Common myeloid progenitor, CD34-positive (primary cell): ENCODE data around the gene ANKRD22.
"Not testable (repeated sequence)": the region's sequence is repeated elsewhere in the genome, so short reads cannot be mapped to it uniquely, and the experiment has no call there.

Experiments
- CTCF ChIA-PET: fragments of 350-600 bp; sonication (Branson Sonifier 250); formaldehyde crosslinking; loops from one replicate; lab custom pipeline; 2021; ENCODE audit warnings: antibody characterized with exemption; lab: Charles Lee
- POLR2A ChIA-PET: fragments of 350-600 bp; sonication (Branson Sonifier 250); formaldehyde crosslinking; loops from one replicate; lab custom pipeline; 2021; ENCODE audit warnings: antibody characterized with exemption; lab: Charles Lee
- DNase-seq, 3 donors: peaks; one replicate each; pipeline versions ENCODE4 v3.0.0 to v3.0.0-alpha.2; 2013
- H3K27ac ChIP-seq, 2 experiments: 1 replicate in 1 of 2; 2 replicates in 1 of 2; pipeline ENCODE4 v1.7.0; 2013; ENCODE audit warnings: inconsistent platforms in 2 of 2, low read length in 2 of 2, mild to moderate bottlenecking in 2 of 2, low read depth in 1 of 2, moderate library complexity in 1 of 2; ENCODE audit not compliant: severe bottlenecking in 2 of 2, insufficient read depth in 1 of 2, poor library complexity in 1 of 2
- H3K27me3 ChIP-seq, 5 experiments: replicated peaks in 2 of 5; 1 replicate in 3 of 5; 2 replicates in 2 of 5; pipeline versions ENCODE4 v1.6.1 to v1.7.0; 2013; ENCODE audit warnings: low read length in 4 of 5, mild to moderate bottlenecking in 2 of 5, moderate library complexity in 2 of 5, inconsistent platforms in 1 of 5; ENCODE audit not compliant: insufficient read depth in 5 of 5, control insufficient read depth in 4 of 5
- H3K36me3 ChIP-seq, 4 experiments: 1 replicate in 2 of 4; 2 replicates in 2 of 4; pipeline versions ENCODE4 v1.6.1 to v1.7.0; 2013; ENCODE audit warnings: low read length in 3 of 4, control low read depth in 1 of 4, mild to moderate bottlenecking in 1 of 4; ENCODE audit not compliant: control insufficient read depth in 4 of 4, insufficient read depth in 4 of 4
- H3K4me1 ChIP-seq, 4 experiments: 1 replicate in 3 of 4; 2 replicates in 1 of 4; pipeline versions ENCODE4 v1.6.1 to v1.7.1; 2013; ENCODE audit warnings: low read length in 3 of 4, mild to moderate bottlenecking in 3 of 4, control low read depth in 1 of 4, inconsistent platforms in 1 of 4, moderate library complexity in 1 of 4; ENCODE audit not compliant: control insufficient read depth in 4 of 4, insufficient read depth in 4 of 4; ENCODE audit errors: control extremely low read depth in 1 of 4
- H3K4me3 ChIP-seq, 7 experiments: 1 replicate in 4 of 7; 2 replicates in 3 of 7; pipeline versions ENCODE4 v1.5.1 to v1.7.0; 2013; ENCODE audit warnings: mild to moderate bottlenecking in 7 of 7, low read length in 6 of 7, moderate library complexity in 6 of 7, inconsistent platforms in 2 of 7, low read depth in 2 of 7, control low read depth in 1 of 7; ENCODE audit not compliant: insufficient read depth in 4 of 7, control insufficient read depth in 1 of 7; ENCODE audit errors: extremely low read depth in 1 of 7
- H3K9me3 ChIP-seq, 5 experiments: 1 replicate in 4 of 5; 2 replicates in 1 of 5; pipeline versions ENCODE4 v1.6.1 to v1.7.1; 2013; ENCODE audit warnings: low read length in 4 of 5, mild to moderate bottlenecking in 2 of 5, inconsistent platforms in 1 of 5, low read depth in 1 of 5, moderate library complexity in 1 of 5; ENCODE audit not compliant: control insufficient read depth in 4 of 5, insufficient read depth in 2 of 5; ENCODE audit errors: control extremely low read depth in 1 of 5
- WGBS: methylation state at CpG from one replicate; pipeline ENCODE4 v1.1.5; 2013; ENCODE audit not compliant: insufficient coverage; 5-methylcytosine and 5-hydroxymethylcytosine counted together

ANKRD22 gene

GRCh38 chr10:88883448-88883809, 31.8 kb upstream of the ANKRD22 start:
- no peaks in the 10 kb centered on the region for H3K9me3 ChIP-seq
- WGBS: 96% methylated on average over 2 of the region's 2 CpGs
- H3K4me3 ChIP-seq: no peak overlapping the region
- CTCF ChIA-PET: no interaction called here
- H3K4me1 ChIP-seq: peaks cover 22 to 38% (median 34%) of the 10 kb centered on the region in 4 experiments
- H3K36me3 ChIP-seq: peaks cover 0 to 3% (median under 1%) of the 10 kb centered on the region in 4 experiments
- POLR2A ChIA-PET: no interaction called here
- peak in 1 of 3 donors; percentile 21 for DNase-seq
- H3K27ac ChIP-seq: no peak overlapping the region
- H3K27me3 ChIP-seq: no peaks in the 10 kb centered on the region

GRCh38 chr10:88882646-88883447, 31.2 kb upstream of the ANKRD22 start:
- Histone ChIP-seq H3K4me1 (peaks cover 26 to 40% (median 35%) of the 10 kb centered on the region in 4 experiments), H3K4me3 (peak overlapping the region in 2 of 7 experiments; percentile 48 to 87)
- H3K27me3 ChIP-seq, H3K36me3 ChIP-seq, DNase-seq, POLR2A ChIA-PET, H3K27ac ChIP-seq, H3K9me3 ChIP-seq: not testable (repeated sequence)
- 95% methylated on average over 2 of the region's 8 CpGs for WGBS
- CTCF ChIA-PET: interaction anchor here (1.6 kb wide), 1 partner anchor 47 kb away, joined by 5 read pairs; no protein-coding TSS in a partner anchor

- ChIA-PET POLR2A (interaction anchor here (0.6 kb wide), 1 partner anchor 1032 kb away, joined by 3 read pairs; no protein-coding TSS in a partner anchor), CTCF (interaction anchor here (0.7 to 2.2 kb wide), 6 partner anchors 13 to 340 kb away, joined by 3 to 8 read pairs (median 4); no protein-coding TSS in a partner anchor)
- H3K4me3 ChIP-seq: peak overlapping the region in 4 of 7 experiments; percentile 13 to 98 (median 92)
- no peaks in the 10 kb centered on the region for H3K9me3 ChIP-seq
- peaks cover 0 to 3% (median under 1%) of the 10 kb centered on the region in 4 experiments for H3K36me3 ChIP-seq
- WGBS: 40% methylated on average over 1 of the region's 5 CpGs
- peak overlapping the region in 1 of 2 experiments; percentile 17 for H3K27ac ChIP-seq
- peaks cover 26 to 42% (median 35%) of the 10 kb centered on the region in 4 experiments for H3K4me1 ChIP-seq
- no peaks in the 10 kb centered on the region for H3K27me3 ChIP-seq
- DNase-seq: no peak
Observed at GRCh38 chr10:88881922-88882645, 30.4 kb upstream of the ANKRD22 start.

- POLR2A ChIA-PET: interaction anchor here (0.6 kb wide), 1 partner anchor 1032 kb away, joined by 3 read pairs; no protein-coding TSS in a partner anchor
Observed at GRCh38 chr10:88881320-88881719, 29.7 kb upstream of the ANKRD22 start.

GRCh38 chr10:88880282-88881076, 28.8 kb upstream of the ANKRD22 start:
- Histone ChIP-seq H3K4me3 (peak overlapping the region; percentile 87 to 98 (median 95)), H3K27me3 (no peaks in the 10 kb centered on the region), H3K9me3 (no peaks in the 10 kb centered on the region), H3K36me3 (peaks cover 0 to 3% (median under 1%) of the 10 kb centered on the region in 4 experiments), H3K4me1 (peaks cover 26 to 42% (median 32%) of the 10 kb centered on the region in 4 experiments), H3K27ac (peak overlapping the region; percentile 41 to 81)
- ChIA-PET POLR2A (interaction anchor here (0.6 to 1.0 kb wide), 2 partner anchors 21 to 1045 kb away, joined by 3 read pairs; no protein-coding TSS in a partner anchor), CTCF (interaction anchor here (0.6 to 2.2 kb wide), 8 partner anchors 10 to 1061 kb away, joined by 3 to 8 read pairs (median 3); no protein-coding TSS in a partner anchor)
- DNase-seq: peak; percentile 77 to 88 (median 80)
- under 1% methylated on average over 82 of the region's 84 CpGs for WGBS

More at GRCh38 chr10:88881320-88881719, 29.7 kb upstream of the ANKRD22 start:
- Histone ChIP-seq H3K9me3 (no peaks in the 10 kb centered on the region), H3K27ac (peak overlapping the region; percentile 41 to 81), H3K36me3 (peaks cover 0 to 3% (median under 1%) of the 10 kb centered on the region in 4 experiments), H3K4me3 (peak overlapping the region in 6 of 7 experiments; percentile 87 to 98 (median 96)), H3K4me1 (peaks cover 26 to 42% (median 32%) of the 10 kb centered on the region in 4 experiments), H3K27me3 (no peaks in the 10 kb centered on the region)
- WGBS: 42% methylated on average over 4 of the region's 6 CpGs
- CTCF ChIA-PET: interaction anchor here (0.7 to 2.2 kb wide), 6 partner anchors 12 to 341 kb away, joined by 3 to 8 read pairs (median 4); no protein-coding TSS in a partner anchor
- DNase-seq: peak in 2 of 3 donors; percentile 23 to 32
